DMS53 (cell line): ENCODE results near the gene PLA2G5.

Experiments used
- DNase-seq: peaks from one replicate; lab custom pipeline; 2025; lab: John Stamatoyannopoulos, UW

The PLA2G5 gene

GRCh38 chr1:20090641-20091040, 20.6 kb downstream of the PLA2G5 start:
- no peak for DNase-seq

GRCh38 chr1:20093303-20093702, 23.3 kb downstream of the PLA2G5 start:
- DNase-seq = no peak

GRCh38 chr1:20093940-20094391, 24.0 kb downstream of the PLA2G5 start:
- no peak for DNase-seq

- DNase-seq = peak; percentile 70
These were observed 25.8 kb downstream of the PLA2G5 start for GRCh38 chr1:20095564-20096434.

GRCh38 chr1:20096840-20097447, 26.9 kb downstream of the PLA2G5 start:
- DNase-seq = peak; percentile 24

- DNase-seq = no peak
These were observed 29.5 kb downstream of the PLA2G5 start for GRCh38 chr1:20099533-20099932.

- peak; percentile 78 for DNase-seq
These were observed 30.8 kb downstream of the PLA2G5 start for GRCh38 chr1:20100632-20101355.

- no peak for DNase-seq
These were observed 32.9 kb downstream of the PLA2G5 start for GRCh38 chr1:20102875-20103274.

- no peak for DNase-seq
These were observed 35.9 kb downstream of the PLA2G5 start for GRCh38 chr1:20105856-20106255.

- no peak for DNase-seq
These were observed 37.4 kb downstream of the PLA2G5 start for GRCh38 chr1:20107351-20107750.

- no peak for DNase-seq
These were observed 37.8 kb downstream of the PLA2G5 start for GRCh38 chr1:20107796-20108195.

- no peak for DNase-seq
These were observed 38.6 kb downstream of the PLA2G5 start for GRCh38 chr1:20108366-20109123.

- DNase-seq = peak; percentile 36
These were observed 39.3 kb downstream of the PLA2G5 start for GRCh38 chr1:20109223-20109856.

GRCh38 chr1:20110679-20111078, 40.7 kb downstream of the PLA2G5 start:
- no peak for DNase-seq

- no peak for DNase-seq
These were observed 41.5 kb downstream of the PLA2G5 start for GRCh38 chr1:20111452-20111851.

GRCh38 chr1:20112279-20113000, 42.4 kb downstream of the PLA2G5 start:
- no peak for DNase-seq

- DNase-seq = no peak
These were observed 44.1 kb downstream of the PLA2G5 start for GRCh38 chr1:20114021-20114648.

- DNase-seq = no peak
These were observed 45.5 kb downstream of the PLA2G5 start for GRCh38 chr1:20115479-20115878.

- no peak for DNase-seq
These were observed 45.9 kb downstream of the PLA2G5 start for GRCh38 chr1:20115916-20116315.

GRCh38 chr1:20117236-20117635, 47.2 kb downstream of the PLA2G5 start:
- no peak for DNase-seq
